NT2/D1 (cell line): ENCODE data around the gene MAP1B.

Source experiments
- SUZ12 ChIP-seq: IDR thresholded peaks from 2 replicates; pipeline ENCODE4 v1.6.1; 2011; ENCODE audit not compliant: insufficient read length, insufficient read depth; ENCODE audit errors: extremely low read depth
- YY1 ChIP-seq: IDR thresholded peaks from 2 replicates; pipeline ENCODE4 v1.6.1; 2011; ENCODE audit not compliant: insufficient read length, insufficient read depth

GRCh38 chr5:72225741-72226140 lies 118.5 kb downstream of the MAP1B start:
- TF ChIP-seq YY1 (no peak), SUZ12 (no peak)
